HEK293 (cell line): ENCODE results near the gene TAF5L.
A peak's percentile ranks its signal among the peaks of the same experiment; 100 is the strongest.

Experiments
- GLI2 ChIP-seq: fragments of 450-650 bp; formaldehyde crosslinking; IDR thresholded peaks from 2 replicates; pipeline ENCODE4; 2017; ENCODE audit warnings: missing biosample characterization, missing genetic modification characterization, low read depth, borderline replicate concordance
- GLIS2 ChIP-seq: fragments of 450-650 bp; formaldehyde crosslinking; IDR thresholded peaks from 2 replicates; pipeline ENCODE4 v1.5.1; 2016; ENCODE audit warnings: missing biosample characterization, missing genetic modification characterization
- HOXA7 ChIP-seq: sonication (generic); formaldehyde crosslinking; IDR thresholded peaks from 2 replicates; pipeline ENCODE4 v1.8.1; 2022; ENCODE audit warnings: missing genetic modification reagents, borderline replicate concordance
- MYNN ChIP-seq: fragments of 450-650 bp; formaldehyde crosslinking; IDR thresholded peaks from 2 replicates; pipeline ENCODE4 v1.5.1; 2016; ENCODE audit warnings: missing biosample characterization, missing genetic modification characterization, borderline replicate concordance
- PBX3 ChIP-seq: sonication (generic); formaldehyde crosslinking; IDR thresholded peaks from 2 replicates; pipeline ENCODE4 v1.8.1; 2022; ENCODE audit warnings: mild to moderate bottlenecking, moderate library complexity, missing genetic modification reagents
- SALL2 ChIP-seq: fragments of 450-650 bp; formaldehyde crosslinking; IDR thresholded peaks from 2 replicates; pipeline ENCODE4 v1.5.0; 2017; ENCODE audit warnings: missing biosample characterization, mild to moderate bottlenecking, missing genetic modification characterization, borderline replicate concordance
- SP3 ChIP-seq: fragments of 450-650 bp; formaldehyde crosslinking; IDR thresholded peaks from 2 replicates; pipeline ENCODE4 v1.5.1; 2016; ENCODE audit warnings: missing biosample characterization, missing genetic modification characterization
- TRIM28 ChIP-seq: IDR thresholded peaks from 2 replicates; pipeline ENCODE4 v1.6.1; 2011; ENCODE audit warnings: low read length, control low read depth, borderline replicate concordance
- ZBTB1 ChIP-seq: fragments of 450-650 bp; formaldehyde crosslinking; IDR thresholded peaks from 2 replicates; pipeline ENCODE4 v1.5.1; 2016; ENCODE audit warnings: missing biosample characterization, missing genetic modification characterization
- ZBTB21 ChIP-seq: fragments of 450-650 bp; formaldehyde crosslinking; IDR thresholded peaks from 2 replicates; pipeline ENCODE4 v1.5.1; 2017; ENCODE audit warnings: missing biosample characterization, missing genetic modification characterization
- ZBTB8A ChIP-seq: fragments of 450-650 bp; formaldehyde crosslinking; IDR thresholded peaks from 2 replicates; pipeline ENCODE4 v1.5.1; 2016; ENCODE audit warnings: missing biosample characterization, missing genetic modification characterization
- ZFP41 ChIP-seq: fragments of 450-650 bp; formaldehyde crosslinking; IDR thresholded peaks from 2 replicates; pipeline ENCODE4 v1.5.1; 2016; ENCODE audit warnings: missing biosample characterization, missing genetic modification characterization, borderline replicate concordance
- ZNF132 ChIP-seq: fragments of 450-650 bp; formaldehyde crosslinking; IDR thresholded peaks from 2 replicates; pipeline ENCODE4 v1.5.1; 2017; ENCODE audit warnings: missing biosample characterization, missing genetic modification characterization, borderline replicate concordance
- ZNF140 ChIP-seq: fragments of 450-650 bp; formaldehyde crosslinking; IDR thresholded peaks from 2 replicates; pipeline ENCODE4 v1.5.1; 2016; ENCODE audit warnings: missing biosample characterization, missing genetic modification characterization
- ZNF169 ChIP-seq: fragments of 450-650 bp; formaldehyde crosslinking; IDR thresholded peaks from 2 replicates; pipeline ENCODE4 v1.5.1; 2016; ENCODE audit warnings: missing biosample characterization, missing genetic modification characterization
- ZNF202 ChIP-seq: fragments of 450-650 bp; formaldehyde crosslinking; IDR thresholded peaks from 2 replicates; pipeline ENCODE4 v1.5.1; 2016; ENCODE audit warnings: missing biosample characterization, missing genetic modification characterization, borderline replicate concordance
- ZNF211 ChIP-seq: fragments of 450-650 bp; formaldehyde crosslinking; IDR thresholded peaks from 2 replicates; pipeline ENCODE4 v1.5.1; 2016; ENCODE audit warnings: low read depth, missing biosample characterization, missing genetic modification characterization
- ZNF214 ChIP-seq: fragments of 450-650 bp; formaldehyde crosslinking; IDR thresholded peaks from 2 replicates; pipeline ENCODE4 v1.5.1; 2017; ENCODE audit warnings: missing biosample characterization, mild to moderate bottlenecking, missing genetic modification characterization, borderline replicate concordance
- ZNF280D ChIP-seq: fragments of 450-650 bp; formaldehyde crosslinking; IDR thresholded peaks from 2 replicates; pipeline ENCODE4 v1.5.1; 2016; ENCODE audit warnings: missing biosample characterization, missing genetic modification characterization
- ZNF37A ChIP-seq: fragments of 450-650 bp; IDR thresholded peaks from 2 replicates; pipeline ENCODE4 v1.5.1; 2018; ENCODE audit warnings: missing biosample characterization, missing genetic modification characterization
- ZNF391 ChIP-seq: fragments of 450-650 bp; formaldehyde crosslinking; IDR thresholded peaks from 2 replicates; pipeline ENCODE4 v1.5.1; 2016; ENCODE audit warnings: low read depth, missing biosample characterization, missing genetic modification characterization, borderline replicate concordance
- ZNF404 ChIP-seq: fragments of 450-650 bp; formaldehyde crosslinking; IDR thresholded peaks from 2 replicates; pipeline ENCODE4 v1.5.1; 2017; ENCODE audit warnings: missing biosample characterization, missing genetic modification characterization
- ZNF48 ChIP-seq: fragments of 450-650 bp; formaldehyde crosslinking; IDR thresholded peaks from 2 replicates; pipeline ENCODE4 v1.5.1; 2016; ENCODE audit warnings: missing biosample characterization, missing genetic modification characterization
- ZNF600 ChIP-seq: fragments of 450-650 bp; formaldehyde crosslinking; IDR thresholded peaks from 2 replicates; pipeline ENCODE4 v1.5.1; 2016; ENCODE audit warnings: missing biosample characterization, missing genetic modification characterization
- ZNF621 ChIP-seq: fragments of 450-650 bp; formaldehyde crosslinking; IDR thresholded peaks from 2 replicates; pipeline ENCODE4 v1.5.1; 2017; ENCODE audit warnings: missing biosample characterization, missing genetic modification characterization
- ZNF629 ChIP-seq: fragments of 450-650 bp; formaldehyde crosslinking; IDR thresholded peaks from 2 replicates; pipeline ENCODE4 v1.5.1; 2017; ENCODE audit warnings: missing biosample characterization, missing genetic modification characterization
- ZNF660 ChIP-seq: fragments of 450-650 bp; IDR thresholded peaks from 2 replicates; pipeline ENCODE4 v1.5.1; 2018; ENCODE audit warnings: missing biosample characterization, mild to moderate bottlenecking, missing genetic modification characterization
- ZNF747 ChIP-seq: fragments of 450-650 bp; formaldehyde crosslinking; IDR thresholded peaks from 2 replicates; pipeline ENCODE4 v1.5.1; 2016; ENCODE audit warnings: missing biosample characterization, missing genetic modification characterization
- ZNF76 ChIP-seq: fragments of 450-650 bp; formaldehyde crosslinking; IDR thresholded peaks from 2 replicates; pipeline ENCODE4; 2016; ENCODE audit warnings: low read depth, missing biosample characterization, missing genetic modification characterization, borderline replicate concordance
- ZNF776 ChIP-seq: fragments of 450-650 bp; formaldehyde crosslinking; IDR thresholded peaks from 2 replicates; pipeline ENCODE4 v1.5.0; 2017; ENCODE audit warnings: missing biosample characterization, missing genetic modification characterization, borderline replicate concordance
- ZNF785 ChIP-seq: fragments of 450-650 bp; formaldehyde crosslinking; IDR thresholded peaks from 2 replicates; pipeline ENCODE4 v1.5.1; 2016; ENCODE audit warnings: missing biosample characterization, missing genetic modification characterization
- ZNF791 ChIP-seq: fragments of 450-650 bp; formaldehyde crosslinking; IDR thresholded peaks from 2 replicates; pipeline ENCODE4 v1.5.1; 2016; ENCODE audit warnings: missing biosample characterization, missing genetic modification characterization
- TF ChIP-seq, protein P1 (sequence below): fragments of 450-650 bp; IDR thresholded peaks from 2 replicates; pipeline ENCODE4 v1.5.1; 2018; ENCODE audit warnings: missing biosample characterization, mild to moderate bottlenecking, missing genetic modification characterization
- TF ChIP-seq, protein P2 (sequence below): fragments of 450-650 bp; formaldehyde crosslinking; IDR thresholded peaks from 2 replicates; pipeline ENCODE4; 2016; ENCODE audit warnings: missing biosample characterization, missing genetic modification characterization

The TAF5L gene

DNA sequence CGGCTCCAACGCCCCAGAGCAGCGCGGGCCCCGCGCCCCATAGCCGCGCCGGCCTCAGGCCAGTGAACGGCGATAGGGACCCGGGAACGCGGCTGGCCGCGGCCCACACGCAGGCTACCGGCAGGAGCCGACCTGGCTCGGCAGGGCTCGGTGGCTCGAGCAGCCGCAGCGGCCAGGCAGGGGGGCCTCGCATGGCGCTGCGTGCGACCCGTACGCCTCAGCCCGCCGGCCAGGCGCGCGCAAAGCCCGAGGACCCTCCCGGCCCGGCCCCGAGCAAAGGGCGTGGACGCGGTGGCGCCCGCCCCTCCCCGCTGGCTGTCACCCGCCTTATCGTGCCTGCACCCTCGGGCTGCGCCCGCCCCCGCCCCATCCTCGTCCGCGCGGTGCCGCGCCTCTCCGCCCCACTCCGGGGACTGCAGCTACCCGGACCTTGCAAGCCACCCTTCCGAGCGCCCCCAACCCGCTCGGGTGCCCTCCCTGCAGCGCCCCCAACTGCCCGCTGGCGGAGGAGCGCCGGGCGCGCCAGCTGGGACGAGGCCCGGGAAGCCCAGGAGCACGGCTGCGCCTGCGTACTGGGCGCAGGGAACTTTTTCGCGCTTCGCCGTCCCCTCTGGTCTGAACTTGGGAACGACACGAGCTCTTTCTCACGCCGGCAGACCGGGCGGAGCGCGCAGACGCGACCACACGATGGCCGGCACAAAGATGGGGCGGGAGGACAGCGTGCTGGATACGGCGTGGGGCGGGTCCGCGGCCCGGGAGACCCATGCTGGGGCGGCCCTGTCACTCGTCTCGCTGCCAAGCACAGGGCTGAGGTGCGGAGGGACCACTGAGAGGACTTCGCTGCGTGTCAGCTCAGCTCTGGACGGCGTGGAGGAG is 67.2 kb downstream of the TAF5L start, which contains the start of gene ABCB10 (continued):
- no peak for TF ChIP-seq ZFP41 (tag by site-specific recombination)
- TF ChIP-seq ZNF169 = no peak
- no peak for TF ChIP-seq ZNF280D (tag by site-specific recombination)
- peak; percentile 54; the same call in 1 of the 2 replicates for TF ChIP-seq TRIM28
- TF ChIP-seq ZNF660 (tag by site-specific recombination) = peak; percentile 98
- TF ChIP-seq ZNF76 (tag by site-specific recombination) = peak; percentile 78
- no peak for TF ChIP-seq GLI2 (tag by site-specific recombination)
- peak; percentile 11; the same call in 1 of the 2 replicates for TF ChIP-seq ZNF391 (tag by site-specific recombination)
- 0 out of 2 replicates have a peak, but pooled peaks have one; percentile 39 for TF ChIP-seq ZBTB21
- no peak for TF ChIP-seq ZNF48
- no peak for TF ChIP-seq ZNF776
- TF ChIP-seq GLIS2 = peak; percentile 99
- TF ChIP-seq ZNF747 (tag by site-specific recombination) = no peak
- TF ChIP-seq ZNF629 (tag by site-specific recombination) = peak; percentile 74
- TF ChIP-seq ZNF140 (tag by site-specific recombination) = no peak
- TF ChIP-seq HOXA7 = no peak
- peak; percentile 90; the same call in 1 of the 2 replicates for TF ChIP-seq PBX3
- TF ChIP-seq ZNF202 = no peak
- no peak for TF ChIP-seq ZNF211 (tag by site-specific recombination)
- TF ChIP-seq ZBTB1 (tag by site-specific recombination) = no peak
- TF ChIP-seq MYNN (tag by site-specific recombination) = no peak; the same call in 1 of the 2 replicates
- TF ChIP-seq ZNF37A = peak; percentile 48; the same call in 1 of the 2 replicates
- peak; percentile 100 for TF ChIP-seq ZNF600
- no peak for TF ChIP-seq ZNF621 (tag by site-specific recombination)
- no peak for TF ChIP-seq ZNF132 (tag by site-specific recombination)
- TF ChIP-seq, protein P1, sequence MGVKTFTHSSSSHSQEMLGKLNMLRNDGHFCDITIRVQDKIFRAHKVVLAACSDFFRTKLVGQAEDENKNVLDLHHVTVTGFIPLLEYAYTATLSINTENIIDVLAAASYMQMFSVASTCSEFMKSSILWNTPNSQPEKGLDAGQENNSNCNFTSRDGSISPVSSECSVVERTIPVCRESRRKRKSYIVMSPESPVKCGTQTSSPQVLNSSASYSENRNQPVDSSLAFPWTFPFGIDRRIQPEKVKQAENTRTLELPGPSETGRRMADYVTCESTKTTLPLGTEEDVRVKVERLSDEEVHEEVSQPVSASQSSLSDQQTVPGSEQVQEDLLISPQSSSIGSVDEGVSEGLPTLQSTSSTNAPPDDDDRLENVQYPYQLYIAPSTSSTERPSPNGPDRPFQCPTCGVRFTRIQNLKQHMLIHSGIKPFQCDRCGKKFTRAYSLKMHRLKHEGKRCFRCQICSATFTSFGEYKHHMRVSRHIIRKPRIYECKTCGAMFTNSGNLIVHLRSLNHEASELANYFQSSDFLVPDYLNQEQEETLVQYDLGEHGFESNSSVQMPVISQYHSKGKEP = peak; percentile 87; the same call in 1 of the 2 replicates
- TF ChIP-seq SP3 (tag by site-specific recombination) = peak; percentile 92
- TF ChIP-seq ZNF785 (tag by site-specific recombination) = peak; percentile 56
- TF ChIP-seq ZNF791 (tag by site-specific recombination) = no peak
- no peak for TF ChIP-seq ZNF214
- TF ChIP-seq, protein P2, sequence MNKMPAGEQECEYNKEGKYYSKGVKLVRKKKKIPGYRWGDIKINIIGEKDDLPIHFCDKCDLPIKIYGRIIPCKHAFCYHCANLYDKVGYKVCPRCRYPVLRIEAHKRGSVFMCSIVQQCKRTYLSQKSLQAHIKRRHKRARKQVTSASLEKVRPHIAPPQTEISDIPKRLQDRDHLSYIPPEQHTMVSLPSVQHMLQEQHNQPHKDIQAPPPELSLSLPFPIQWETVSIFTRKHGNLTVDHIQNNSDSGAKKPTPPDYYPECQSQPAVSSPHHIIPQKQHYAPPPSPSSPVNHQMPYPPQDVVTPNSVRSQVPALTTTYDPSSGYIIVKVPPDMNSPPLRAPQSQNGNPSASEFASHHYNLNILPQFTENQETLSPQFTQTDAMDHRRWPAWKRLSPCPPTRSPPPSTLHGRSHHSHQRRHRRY (tag by site-specific recombination) = no peak
- peak; percentile 100 for TF ChIP-seq ZBTB8A
- TF ChIP-seq SALL2 (tag by site-specific recombination) = no peak
- TF ChIP-seq ZNF404 (tag by site-specific recombination) = no peak
